Cardiac septum (tissue), 1 donor: Measurements from ENCODE around the gene EYS. TPM values are rescaled to one million over a fixed set of nuclear protein-coding genes. Genes with fewer than 3 reads are reported as not detected.
"Not testable (repeated sequence)": the region's sequence is repeated elsewhere in the genome, so short reads cannot be mapped to it uniquely, and the experiment has no call there.

Experiments used
- DNase-seq: peaks from one replicate; pipeline ENCODE4 v3.0.0-alpha.2; 2020; ENCODE audit warnings: low spot score
- intact Hi-C: fragments of 100-400 bp; cut with DNase I; formaldehyde crosslinking; loops from one replicate; pipeline ENCODE4 v1.14.0; 2022
- total RNA-seq: library from RNA; stranded (reverse); fragmentation: NEBNext Ultra II Directional; extraction: Animal tissue kit (Norgen Biotek cat#: 25700); gene quantifications from one replicate; pipeline ENCODE4 v1.2.1, GENCODE V29; 2021
- donor health status: DM: no; HTN: no; CAD: no.

Gene EYS
- total RNA-seq, 1 donor from 2014 or later = 0.24 TPM

GRCh38 chr6:63792736-63793464 is 1914.1 kb downstream of the EYS start:
- intact Hi-C loops = no loop called here
- no peak for DNase-seq

GRCh38 chr6:63790334-63790733 is 1916.7 kb downstream of the EYS start:
- intact Hi-C loops = no loop called here
- no peak for DNase-seq

- intact Hi-C loops = no loop called here
- no peak for DNase-seq
Measured at GRCh38 chr6:63789699-63790098, 1917.3 kb downstream of the EYS start.

- intact Hi-C loops = no loop called here
- DNase-seq = no peak
Measured at GRCh38 chr6:63788569-63788968, 1918.5 kb downstream of the EYS start.

GRCh38 chr6:63787021-63787420 is 1920.0 kb downstream of the EYS start:
- intact Hi-C loops = no loop called here
- no peak for DNase-seq

- intact Hi-C loops = no loop called here
- no peak for DNase-seq
Measured at GRCh38 chr6:63785006-63785405, 1922.0 kb downstream of the EYS start.

GRCh38 chr6:63783096-63783495 is 1923.9 kb downstream of the EYS start:
- DNase-seq = no peak
- intact Hi-C loops = no loop called here

- intact Hi-C loops = no loop called here
- no peak for DNase-seq
Measured at GRCh38 chr6:63774961-63775360, 1932.1 kb downstream of the EYS start.

GRCh38 chr6:63773200-63773599 is 1933.8 kb downstream of the EYS start:
- intact Hi-C loops = no loop called here
- DNase-seq = no peak

GRCh38 chr6:63765828-63766227 is 1941.2 kb downstream of the EYS start:
- DNase-seq = no peak
- intact Hi-C loops = no loop called here

GRCh38 chr6:63764318-63764916 is 1942.6 kb downstream of the EYS start:
- intact Hi-C loops = loop anchor here (5.0 kb wide), 1 partner anchor 412 kb away; no protein-coding TSS in a partner anchor
- DNase-seq = no peak

GRCh38 chr6:63760199-63760598 is 1946.8 kb downstream of the EYS start:
- no peak for DNase-seq
- intact Hi-C loops = loop anchor here (5.0 kb wide), 1 partner anchor 408 kb away; no protein-coding TSS in a partner anchor

- no peak for DNase-seq
- intact Hi-C loops = loop anchor here (5.0 kb wide), 1 partner anchor 407 kb away; no protein-coding TSS in a partner anchor
Measured at GRCh38 chr6:63759605-63760105, 1947.4 kb downstream of the EYS start.

GRCh38 chr6:63757826-63758225 is 1949.2 kb downstream of the EYS start:
- intact Hi-C loops = no loop called here
- no peak for DNase-seq

GRCh38 chr6:63757275-63757674 is 1949.8 kb downstream of the EYS start:
- intact Hi-C loops = not testable (repeated sequence)

GRCh38 chr6:63750400-63750799 is 1956.6 kb downstream of the EYS start:
- no peak for DNase-seq
- intact Hi-C loops = no loop called here

More at GRCh38 chr6:63757275-63757674, 1949.8 kb downstream of the EYS start:
- not testable (repeated sequence) for DNase-seq

GRCh38 chr6:63745784-63746183 is 1961.2 kb downstream of the EYS start:
- DNase-seq = no peak
- intact Hi-C loops = no loop called here

GRCh38 chr6:63744810-63745209 is 1962.2 kb downstream of the EYS start:
- DNase-seq = no peak
- intact Hi-C loops = no loop called here

GRCh38 chr6:63743691-63744090 is 1963.3 kb downstream of the EYS start:
- no peak for DNase-seq
- intact Hi-C loops = no loop called here

GRCh38 chr6:63742060-63742459 is 1965.0 kb downstream of the EYS start:
- intact Hi-C loops = no loop called here
- no peak for DNase-seq

GRCh38 chr6:63740709-63741108 is 1966.3 kb downstream of the EYS start:
- intact Hi-C loops = no loop called here
- DNase-seq = no peak
